Measurements from ENCODE around the gene TXNRD1.
"Not testable (repeated sequence)": the region's sequence is repeated elsewhere in the genome, so short reads cannot be mapped to it uniquely, and the experiment has no call there.

Gene TXNRD1

DNA sequence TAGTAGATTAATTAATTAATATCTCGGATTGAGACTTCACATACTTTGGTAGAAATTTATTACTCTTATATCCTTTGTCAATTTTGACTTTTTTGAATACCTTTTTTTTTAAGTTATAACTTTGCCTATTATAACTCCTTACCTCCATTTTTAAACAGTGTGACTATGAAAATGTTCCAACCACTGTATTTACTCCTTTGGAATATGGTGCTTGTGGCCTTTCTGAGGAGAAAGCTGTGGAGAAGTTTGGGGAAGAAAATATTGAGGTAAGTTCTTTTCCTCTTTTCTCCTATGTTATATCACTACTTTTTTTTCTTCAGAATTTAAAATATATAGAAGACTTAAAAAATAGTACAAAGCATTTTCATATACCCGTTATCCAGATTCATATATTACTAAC, 115.8 kb downstream of the TXNRD1 start:
- DNase-seq = no peak

GRCh38 chr12:104332273-104332672, 116.7 kb downstream of the TXNRD1 start:
- not testable (repeated sequence) for DNase-seq

GRCh38 chr12:104333692-104334255, 118.2 kb downstream of the TXNRD1 start:
- no peak for DNase-seq

- no peak for DNase-seq
These were observed 119.0 kb downstream of the TXNRD1 start for GRCh38 chr12:104334581-104334980.

- no peak for DNase-seq
These were observed 120.5 kb downstream of the TXNRD1 start for GRCh38 chr12:104336115-104336514.

DNA sequence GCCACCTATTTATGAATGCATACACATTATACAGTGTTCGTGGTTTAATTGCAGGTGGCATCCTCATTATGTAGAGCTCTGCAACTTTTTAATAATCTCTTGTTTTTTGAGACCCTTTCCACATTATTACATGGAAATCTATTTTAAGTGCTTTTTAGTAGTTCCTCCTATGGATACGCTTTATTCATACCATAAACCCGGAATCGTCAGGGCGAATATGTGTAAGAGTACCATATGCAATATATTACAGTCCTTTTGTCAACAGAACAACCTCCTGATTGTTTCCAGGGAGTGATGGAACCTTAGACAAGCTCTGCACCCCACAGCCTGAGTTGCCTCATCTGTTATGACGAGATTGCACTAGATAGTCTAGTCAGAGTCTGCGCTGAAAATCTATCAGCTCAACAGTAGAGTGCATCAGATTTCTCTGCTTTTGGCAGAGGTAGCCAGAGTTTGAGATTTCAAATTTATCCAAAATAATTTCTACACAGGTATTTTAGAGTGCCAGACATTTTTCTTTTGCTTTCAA, 121.5 kb downstream of the TXNRD1 start:
- DNase-seq = no peak

- no peak for DNase-seq
These were observed 124.1 kb downstream of the TXNRD1 start for GRCh38 chr12:104339663-104340062.

GRCh38 chr12:104340177-104340576, 124.6 kb downstream of the TXNRD1 start:
- DNase-seq = no peak

DNA sequence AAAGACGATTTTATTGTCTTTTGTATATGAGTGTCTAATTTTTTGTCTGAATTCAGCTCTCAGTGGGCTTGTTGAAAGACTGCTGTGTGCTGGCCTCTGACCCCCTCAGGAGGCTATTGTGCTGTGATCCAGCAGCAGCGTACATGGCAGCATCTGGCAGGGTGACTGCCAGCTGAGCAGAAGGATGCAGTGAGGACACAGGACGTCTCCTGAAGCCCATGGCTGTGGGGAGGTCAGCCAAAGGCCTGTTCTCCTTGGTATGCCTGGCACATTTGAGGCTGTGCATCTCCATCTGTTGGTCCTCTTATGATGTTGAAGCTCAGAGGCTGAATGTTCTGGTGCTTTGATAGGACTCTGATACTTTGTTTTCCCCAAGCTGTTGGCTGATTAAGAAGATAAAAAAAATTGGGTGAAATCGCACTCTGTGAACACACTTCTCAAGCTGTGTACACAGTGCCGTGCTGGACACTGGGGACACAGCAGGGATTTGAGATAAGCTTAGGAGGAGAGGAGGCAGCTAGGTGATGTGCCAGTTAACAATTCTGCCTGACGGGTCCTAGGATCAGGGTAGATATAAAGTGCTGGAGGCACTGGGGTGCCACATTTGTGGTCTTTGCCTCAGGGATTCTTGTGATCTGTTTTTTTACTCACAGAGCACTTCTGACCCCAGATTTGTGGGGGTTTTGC, 125.5 kb downstream of the TXNRD1 start:
- no peak for DNase-seq

GRCh38 chr12:104342147-104342546, 126.6 kb downstream of the TXNRD1 start:
- DNase-seq = no peak

DNA sequence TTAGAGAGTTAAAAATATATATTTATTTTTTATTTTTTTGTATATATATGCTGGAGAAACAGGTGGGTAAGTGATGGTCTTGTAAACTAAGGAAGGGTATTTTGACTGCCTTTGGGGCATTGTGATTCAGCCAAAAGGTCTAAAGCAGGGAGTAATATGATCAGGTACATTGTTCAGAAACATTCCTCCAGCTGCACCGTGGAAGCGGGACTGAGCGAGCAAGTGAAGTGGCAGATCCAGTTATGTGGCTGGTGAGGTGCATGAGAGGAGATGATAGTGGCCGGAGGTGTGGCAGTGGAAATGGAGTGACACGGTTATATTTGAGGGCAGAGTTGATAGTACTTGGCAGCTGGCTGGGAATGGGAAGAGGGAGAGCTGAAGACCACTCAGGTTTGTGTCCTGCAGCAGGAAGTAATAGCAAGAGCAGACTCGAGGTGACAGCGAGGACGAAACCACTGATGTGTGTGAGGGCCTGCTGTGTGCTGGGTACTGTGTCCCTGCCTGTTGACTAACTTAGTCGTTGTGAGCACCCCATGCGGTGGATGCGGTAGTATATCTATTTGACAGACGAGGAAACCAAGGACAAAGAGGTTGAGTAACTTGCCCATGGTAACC, 127.2 kb downstream of the TXNRD1 start:
- DNase-seq = no peak

DNA sequence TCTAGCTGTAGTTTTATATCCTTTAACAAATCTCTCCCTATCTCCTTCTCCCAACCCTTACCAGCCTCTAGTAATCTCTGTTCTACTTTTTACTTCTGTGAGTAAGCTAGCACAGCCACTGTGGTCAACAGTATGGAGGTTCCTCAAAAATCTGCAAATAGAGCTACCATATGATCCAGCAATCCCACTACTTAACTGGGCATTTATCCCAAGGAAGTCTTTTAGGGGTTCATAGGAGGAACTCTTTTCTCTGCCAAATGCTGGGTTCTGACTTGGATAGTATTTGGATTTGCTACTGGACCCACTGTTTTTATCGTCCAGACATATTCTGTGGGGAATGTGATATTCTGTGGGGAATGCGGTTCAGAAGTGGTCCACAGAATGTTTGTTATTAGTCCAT, 129.1 kb downstream of the TXNRD1 start:
- DNase-seq = no peak

DNA sequence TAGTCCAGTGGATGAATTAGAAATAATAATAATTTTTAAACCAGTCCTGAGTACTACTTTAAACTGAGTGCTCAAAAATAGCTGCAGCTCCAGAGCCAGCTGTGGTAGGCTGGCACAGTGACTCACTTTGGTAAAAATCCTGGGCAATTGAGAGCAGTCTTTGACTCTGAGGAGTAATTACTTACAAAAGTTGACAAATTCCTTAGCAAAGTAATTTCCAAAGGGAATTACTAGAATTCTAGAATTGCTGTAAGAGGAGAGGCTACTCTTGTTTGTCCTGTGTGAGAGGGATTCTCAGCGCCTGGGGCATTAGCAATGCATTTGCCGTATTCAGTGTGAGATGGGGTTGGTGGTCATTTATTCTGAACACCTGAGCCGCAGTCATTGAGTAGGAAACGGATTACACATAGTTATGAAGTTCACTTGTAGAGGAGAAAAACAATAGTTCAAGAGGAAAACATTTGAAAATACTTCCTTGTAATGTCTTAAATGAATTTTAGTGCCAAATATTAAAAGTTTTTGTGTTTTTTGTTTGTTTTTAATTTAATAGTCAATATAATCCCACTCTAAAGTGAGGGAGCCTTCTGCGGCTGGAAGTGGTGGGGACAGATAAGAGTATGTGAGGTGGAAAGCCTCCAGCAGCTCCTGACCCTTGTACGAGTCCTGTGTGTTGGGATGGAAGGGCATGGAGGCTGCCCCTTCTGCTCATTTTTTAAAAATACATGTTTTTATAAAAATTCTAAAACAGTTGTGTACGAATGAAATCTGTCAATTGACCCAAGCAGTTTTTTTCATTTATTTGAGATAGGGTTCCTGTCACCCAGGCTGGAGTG, 129.9 kb downstream of the TXNRD1 start:
- DNase-seq = no peak

- DNase-seq = no peak
These were observed 131.9 kb downstream of the TXNRD1 start for GRCh38 chr12:104347374-104348075.

GRCh38 chr12:104348283-104348993, 132.9 kb downstream of the TXNRD1 start:
- no peak for DNase-seq

DNA sequence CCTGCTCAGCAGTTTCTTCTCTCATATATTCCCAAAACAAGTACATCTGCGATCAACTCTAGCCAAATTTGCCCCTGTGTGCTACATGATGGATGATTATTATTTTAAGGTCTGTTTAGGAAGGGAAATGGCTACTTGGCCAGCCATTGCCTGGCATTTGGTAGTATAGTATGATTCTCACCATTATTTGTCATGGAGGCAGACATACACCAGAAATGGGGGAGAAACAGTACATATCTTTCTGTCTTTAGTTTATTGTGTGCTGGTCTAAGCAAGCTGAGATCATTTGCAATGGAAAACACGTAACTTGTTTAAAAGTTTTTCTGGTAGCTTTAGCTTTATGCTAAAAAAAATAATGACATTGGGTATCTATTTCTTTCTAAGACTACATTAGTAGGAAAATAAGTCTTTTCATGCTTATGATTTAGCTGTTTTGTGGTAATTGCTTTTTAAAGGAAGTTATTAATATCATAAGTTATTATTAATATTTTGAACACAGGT, 133.5 kb downstream of the TXNRD1 start:
- no peak for DNase-seq

DNA sequence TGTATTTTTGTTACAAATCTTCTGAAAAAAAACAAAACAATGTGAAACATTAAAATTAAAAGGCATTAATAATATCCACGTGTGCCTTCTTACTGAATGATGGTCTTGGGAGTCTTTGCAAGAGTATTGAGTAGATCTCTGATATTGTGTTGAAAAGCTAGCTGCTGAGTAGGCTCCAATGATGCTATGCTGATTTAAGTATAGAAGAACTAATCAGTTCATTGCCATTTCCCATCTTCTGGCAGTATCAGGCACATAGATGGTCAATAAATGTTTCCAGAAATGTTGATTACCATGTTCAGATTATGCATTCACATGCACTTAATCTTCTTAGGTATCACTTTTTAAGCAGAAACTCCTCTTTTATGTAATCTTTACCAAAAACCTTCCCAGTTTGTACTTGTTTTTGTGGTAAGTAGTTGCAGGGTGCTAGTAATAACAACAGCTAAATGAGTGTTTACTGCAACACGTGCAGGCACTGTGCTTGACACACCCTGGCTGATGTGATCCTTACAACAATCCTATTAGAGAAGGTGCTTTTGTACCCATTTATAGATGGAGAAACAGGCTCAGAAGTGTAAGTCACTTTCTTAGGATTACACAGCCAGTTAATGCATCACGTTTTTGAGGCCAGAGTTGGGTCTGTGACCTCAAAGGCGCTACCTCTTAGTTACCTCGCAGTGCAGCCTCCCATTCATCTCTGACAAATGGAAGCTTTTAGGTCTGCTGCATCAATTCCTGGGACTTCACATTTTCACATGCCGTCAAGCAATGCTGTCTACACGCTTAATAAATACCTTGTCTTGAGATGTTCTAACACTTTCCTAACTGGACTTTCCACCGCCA, 134.9 kb downstream of the TXNRD1 start:
- no peak for DNase-seq

GRCh38 chr12:104351057-104351983, 135.7 kb downstream of the TXNRD1 start:
- no peak for DNase-seq

DNA sequence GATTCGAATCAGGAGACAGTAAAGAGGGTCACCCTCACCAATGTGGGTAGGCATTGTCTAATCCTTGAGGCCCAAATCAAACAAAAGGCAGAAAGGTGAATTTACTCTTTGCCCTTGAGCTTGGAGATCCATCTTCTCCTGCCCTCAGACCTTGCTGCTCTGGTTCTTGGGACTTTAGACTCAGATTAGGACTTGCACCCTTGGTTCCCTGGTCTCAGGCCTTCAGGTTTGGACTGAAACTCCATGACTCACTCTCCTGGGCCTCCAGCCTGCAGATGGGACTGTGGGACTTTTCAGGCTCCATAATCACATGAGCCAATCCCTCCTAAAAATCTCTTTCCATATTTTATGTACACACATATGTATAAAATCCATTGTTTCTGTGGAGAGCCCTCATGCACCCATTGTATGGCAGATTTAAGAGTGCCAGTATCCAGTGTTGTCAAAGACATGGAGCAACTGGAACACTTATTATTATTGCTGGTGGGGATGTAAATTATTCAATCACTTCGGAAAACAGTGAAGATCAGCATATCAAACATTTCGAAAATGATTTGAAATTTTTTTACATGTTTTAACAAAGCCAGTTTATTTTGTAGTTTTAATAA, 136.6 kb downstream of the TXNRD1 start:
- no peak for DNase-seq
